ENCODE results near the gene RXFP4.
A peak's percentile ranks its signal among the peaks of the same experiment; 100 is the strongest.

The RXFP4 gene

DNA sequence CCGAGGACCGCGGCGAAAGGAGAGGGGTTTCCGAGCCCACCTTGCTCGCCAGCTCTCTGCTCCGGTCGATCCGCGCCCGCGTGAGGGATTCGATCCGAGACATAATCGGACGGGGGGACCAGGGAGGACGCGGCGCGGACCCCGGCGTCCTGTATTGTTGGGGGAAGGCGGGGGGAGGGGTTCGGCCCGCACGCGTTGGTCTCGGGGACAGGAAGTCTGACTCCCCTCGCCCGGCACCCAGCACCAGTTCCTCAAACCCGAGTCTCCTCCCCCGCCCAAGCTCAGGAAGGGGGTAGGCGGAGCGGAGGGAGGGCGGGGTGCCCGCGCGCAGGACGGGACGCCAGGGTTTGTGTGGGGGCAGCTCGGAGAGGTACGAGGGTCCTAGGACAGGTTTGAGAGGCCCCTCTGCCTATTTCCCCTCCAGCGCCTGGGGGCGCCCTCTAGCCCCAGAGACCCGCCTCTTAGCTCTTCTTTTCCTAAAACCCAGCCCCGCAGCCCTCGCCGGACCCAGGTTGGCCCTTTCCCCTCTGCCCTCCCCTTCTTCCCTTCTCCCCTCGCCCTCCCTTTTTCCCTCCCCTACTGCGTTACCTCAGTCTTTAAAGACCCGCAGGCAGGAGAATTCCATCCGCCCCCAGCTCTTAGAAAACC, 37.0 kb downstream of the RXFP4 start, which contains the start of gene ARHGEF2:
ARHGEF2 (minus strand) TSS at position 223 of the 648 bp plus-strand sequence; CDS start at position 103, 120 bp downstream.
- ChIA-PET POLR2A (ENCODE audit: low non-redundant PET) (interaction anchor here (0.6 kb wide), 1 partner anchor 30 kb away, joined by 5 read pairs; no protein-coding TSS in a partner anchor), CTCF (interaction anchor here (0.6 to 1.4 kb wide), 7 partner anchors 9 to 88 kb away, joined by 3 to 7 read pairs (median 3); no protein-coding TSS in a partner anchor)
- TF ChIP-seq, protein P1, sequence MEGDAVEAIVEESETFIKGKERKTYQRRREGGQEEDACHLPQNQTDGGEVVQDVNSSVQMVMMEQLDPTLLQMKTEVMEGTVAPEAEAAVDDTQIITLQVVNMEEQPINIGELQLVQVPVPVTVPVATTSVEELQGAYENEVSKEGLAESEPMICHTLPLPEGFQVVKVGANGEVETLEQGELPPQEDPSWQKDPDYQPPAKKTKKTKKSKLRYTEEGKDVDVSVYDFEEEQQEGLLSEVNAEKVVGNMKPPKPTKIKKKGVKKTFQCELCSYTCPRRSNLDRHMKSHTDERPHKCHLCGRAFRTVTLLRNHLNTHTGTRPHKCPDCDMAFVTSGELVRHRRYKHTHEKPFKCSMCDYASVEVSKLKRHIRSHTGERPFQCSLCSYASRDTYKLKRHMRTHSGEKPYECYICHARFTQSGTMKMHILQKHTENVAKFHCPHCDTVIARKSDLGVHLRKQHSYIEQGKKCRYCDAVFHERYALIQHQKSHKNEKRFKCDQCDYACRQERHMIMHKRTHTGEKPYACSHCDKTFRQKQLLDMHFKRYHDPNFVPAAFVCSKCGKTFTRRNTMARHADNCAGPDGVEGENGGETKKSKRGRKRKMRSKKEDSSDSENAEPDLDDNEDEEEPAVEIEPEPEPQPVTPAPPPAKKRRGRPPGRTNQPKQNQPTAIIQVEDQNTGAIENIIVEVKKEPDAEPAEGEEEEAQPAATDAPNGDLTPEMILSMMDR (conservative IDR thresholded peaks at IDR 0.05; ENCODE audit: low read depth): no peak
- DNase-seq (ENCODE audit: low spot score): peak; percentile 75
- peak within 1 kb of the TSS; percentile 96 for H3K27ac ChIP-seq

DNA sequence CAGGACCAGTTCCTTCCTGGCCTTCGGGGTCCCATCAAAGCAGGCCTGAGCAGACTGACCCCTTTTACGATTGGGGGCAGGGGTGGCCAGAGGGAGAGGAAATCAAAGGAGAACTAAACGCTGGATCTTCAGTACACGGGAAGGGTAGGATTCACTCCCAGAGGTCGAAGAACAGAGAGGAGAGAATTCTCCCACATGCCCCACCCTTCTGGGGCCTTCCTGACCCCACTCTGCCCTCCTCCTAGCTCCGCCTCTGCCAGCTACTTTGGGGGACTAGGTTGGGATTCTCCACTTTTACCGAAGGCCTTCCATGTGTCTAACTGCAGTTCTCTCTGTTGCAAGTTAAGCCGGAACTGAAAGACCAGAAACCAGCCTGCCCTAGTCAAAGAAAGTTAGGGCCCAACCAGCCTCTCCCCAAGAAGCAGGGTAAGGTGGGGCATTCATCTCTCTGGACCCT, 37.6 kb downstream of the RXFP4 start:
- POLR2A ChIA-PET (ENCODE audit: low non-redundant PET): no interaction called here
- CTCF ChIA-PET: interaction anchor here (0.6 kb wide), 1 partner anchor 16 kb away, joined by 3 read pairs; no protein-coding TSS in a partner anchor
- H3K27ac ChIP-seq: peak overlapping the region; percentile 96
- TF ChIP-seq, protein P1 (conservative IDR thresholded peaks at IDR 0.05; ENCODE audit: low read depth): no peak
- peak; percentile 44 for DNase-seq (ENCODE audit: low spot score)

DNA sequence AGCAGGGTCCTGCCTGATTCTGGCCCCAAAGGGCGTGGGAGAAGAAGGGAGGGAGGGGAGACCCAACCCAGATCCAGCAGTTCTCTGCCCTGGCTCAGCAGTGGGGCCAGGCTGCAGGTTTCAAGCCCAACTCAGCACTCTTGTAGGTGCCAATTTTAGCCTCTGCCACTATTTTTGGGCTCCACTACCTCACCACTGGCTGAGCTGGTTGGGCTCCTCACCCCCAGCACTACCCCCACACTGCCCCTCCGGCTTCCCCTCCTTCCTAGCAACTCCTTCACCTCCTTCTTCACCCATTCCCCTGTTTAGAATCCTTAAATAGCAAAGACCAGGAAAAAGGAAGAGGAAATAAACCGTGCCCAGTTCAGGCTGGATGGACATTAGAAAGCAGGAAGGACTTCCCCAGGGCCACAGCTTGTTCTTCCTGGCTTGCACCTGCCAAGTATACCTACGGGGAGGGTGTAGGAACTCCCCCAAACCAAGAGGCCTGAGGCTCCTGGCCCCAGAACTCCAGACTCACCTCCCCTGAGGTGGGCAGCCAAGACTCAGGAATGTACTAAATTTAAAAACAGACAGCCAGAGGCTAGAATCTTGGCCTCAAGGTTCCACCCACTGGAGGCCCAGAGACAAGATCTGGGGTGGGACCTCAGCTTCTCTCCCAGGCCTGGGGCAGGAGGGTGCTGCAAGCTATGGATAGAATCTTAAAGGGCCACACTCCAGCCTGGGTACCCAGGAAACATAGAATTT, 38.3 kb downstream of the RXFP4 start:
- POLR2A ChIA-PET (ENCODE audit: low non-redundant PET): no interaction called here

DNA sequence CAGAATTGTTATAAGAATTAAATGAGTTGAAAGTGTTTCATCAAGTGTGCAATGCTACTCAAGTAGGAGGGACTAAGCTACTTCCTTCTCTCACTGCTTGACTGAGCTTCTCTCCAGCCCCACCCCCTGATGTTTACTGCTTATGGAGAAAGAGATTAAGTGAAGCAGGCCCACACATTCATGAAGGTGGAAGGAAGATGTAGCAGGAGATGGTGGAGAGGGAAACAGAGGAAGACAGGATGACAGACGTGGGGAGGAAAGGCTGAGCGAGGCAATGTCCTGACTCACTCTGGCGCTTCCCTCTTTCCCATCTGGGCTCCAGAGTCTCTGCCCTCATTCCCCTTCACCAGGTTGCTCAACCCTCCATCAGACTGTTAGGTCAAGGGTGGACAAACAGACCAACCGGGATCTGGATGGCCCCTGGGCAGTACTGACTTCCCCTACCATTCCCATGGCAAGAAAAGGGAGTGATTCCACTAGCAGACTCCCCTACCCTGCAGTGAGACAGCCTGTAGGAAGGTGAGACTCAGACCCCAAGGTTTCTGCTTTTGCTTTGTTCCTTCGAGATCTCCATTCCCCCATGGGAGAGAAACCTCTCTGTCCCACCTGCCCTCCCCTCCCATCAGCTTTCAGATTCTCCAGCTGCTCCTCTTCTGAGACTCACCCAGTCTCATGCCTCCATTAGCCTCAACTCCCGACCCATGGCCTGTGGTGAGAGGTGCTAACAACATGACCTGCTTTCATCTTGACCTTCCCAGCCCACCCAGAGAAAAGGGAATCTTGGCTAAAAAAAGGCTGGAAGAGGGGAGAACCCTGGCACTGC, 40.0 kb downstream of the RXFP4 start:
- ChIA-PET CTCF (interaction anchor here (0.8 to 1.2 kb wide), 2 partner anchors 10 to 85 kb away, joined by 3 read pairs; no protein-coding TSS in a partner anchor), POLR2A (ENCODE audit: low non-redundant PET) (no interaction called here)
- peak overlapping the region; percentile 92 for H3K27ac ChIP-seq
- TF ChIP-seq, protein P1 (conservative IDR thresholded peaks at IDR 0.05; ENCODE audit: low read depth): no peak
- peak; percentile 17 for DNase-seq (ENCODE audit: low spot score)

More for the DNA sequence above, 38.3 kb downstream of the RXFP4 start:
- no peak for DNase-seq (ENCODE audit: low spot score)
- TF ChIP-seq, protein P1 (conservative IDR thresholded peaks at IDR 0.05; ENCODE audit: low read depth): no peak
- peak overlapping the region; percentile 96 for H3K27ac ChIP-seq
- CTCF ChIA-PET: interaction anchor here (0.6 kb wide), 1 partner anchor 8 kb away, joined by 3 read pairs; no protein-coding TSS in a partner anchor

DNA sequence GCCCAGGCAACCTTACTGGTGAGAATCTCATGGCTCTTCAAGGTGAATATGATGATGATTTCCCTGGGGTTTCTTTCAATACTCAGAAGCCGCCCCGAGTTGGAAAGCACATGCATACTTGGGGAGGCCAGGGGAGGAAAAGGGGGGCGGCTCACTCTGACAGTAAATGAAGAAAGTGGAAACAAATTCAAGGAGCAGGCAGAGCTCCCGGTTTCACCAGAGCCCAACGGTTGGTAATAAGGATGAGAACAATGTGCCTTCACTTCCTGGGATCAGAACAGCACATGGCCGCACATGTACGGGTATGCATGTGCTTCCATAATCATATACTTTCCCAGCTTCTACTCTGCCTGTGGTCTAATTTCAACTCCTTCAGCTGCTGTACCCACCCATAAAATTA, 40.7 kb downstream of the RXFP4 start:
- peak overlapping the region; percentile 92 for H3K27ac ChIP-seq
- DNase-seq (ENCODE audit: low spot score): no peak
- TF ChIP-seq, protein P1 (conservative IDR thresholded peaks at IDR 0.05; ENCODE audit: low read depth): no peak
- POLR2A ChIA-PET (ENCODE audit: low non-redundant PET): interaction anchor here (0.6 kb wide), 1 partner anchor 23 kb away, joined by 3 read pairs; no protein-coding TSS in a partner anchor
- CTCF ChIA-PET: interaction anchor here (0.8 to 1.9 kb wide), 2 partner anchors 9 to 44 kb away, joined by 3 to 8 read pairs; no protein-coding TSS in a partner anchor
